Sigmoid colon (tissue), 7 donors: ENCODE data around the gene BRIP1. TPM values are rescaled to one million over a fixed set of nuclear protein-coding genes. Genes with fewer than 3 reads are reported as not detected.

Experiments
- DNase-seq: peaks from one replicate; pipeline ENCODE4 v3.0.0-alpha.2; 2019
- H3K27ac ChIP-seq, 4 donors: fragments of 200-600 bp; sonication (generic); one replicate each; pipeline ENCODE4 v1.5.1; 2016 to 2019; ENCODE audit warnings: mild to moderate bottlenecking in 1 of 4
- H3K27me3 ChIP-seq, 3 donors: fragments of 200-600 bp; sonication (generic); one replicate each; pipeline ENCODE4 v1.5.1; 2019; ENCODE audit warnings: mild to moderate bottlenecking in 1 of 3
- H3K36me3 ChIP-seq, 4 donors: fragments of 200-600 bp; sonication (generic); one replicate each; pipeline ENCODE4 v1.5.1; 2016 to 2019
- H3K4me1 ChIP-seq, 4 donors: fragments of 200-600 bp; sonication (generic); one replicate each; pipeline ENCODE4 v1.5.1; 2017 to 2019
- H3K4me3 ChIP-seq, 4 donors: fragments of 200-600 bp; sonication (generic); one replicate each; pipeline ENCODE4 v1.5.1; 2017 to 2019; ENCODE audit warnings: mild to moderate bottlenecking in 2 of 4, moderate library complexity in 1 of 4
- H3K9me3 ChIP-seq, 4 donors: fragments of 200-600 bp in 3 of 4; sonication (generic) in 3 of 4; one replicate each; pipeline versions ENCODE4 v1.5.1 to v1.6.1; 2013 to 2019
- CTCF ChIP-seq, 4 experiments: fragments of 450-650 bp in 3 of 4; fragments of 200-600 bp in 1 of 4; IDR thresholded peaks; one replicate each; pipeline ENCODE4 v1.5.1; 2016 to 2019; ENCODE audit warnings: antibody characterized with exemption in 4 of 4, mild to moderate bottlenecking in 3 of 4, moderate library complexity in 2 of 4
- EP300 ChIP-seq, 4 donors: sonication (generic); formaldehyde crosslinking; IDR thresholded peaks; one replicate each; pipeline ENCODE4 v1.6.1; 2017; ENCODE audit warnings: antibody characterized with exemption in 4 of 4
- POLR2A ChIP-seq, 2 donors: fragments of 450-650 bp; IDR thresholded peaks; one replicate each; pipeline ENCODE4 v1.6.1; 2016; ENCODE audit warnings: antibody characterized with exemption in 2 of 2, mild to moderate bottlenecking in 2 of 2, moderate library complexity in 2 of 2
- POLR2AphosphoS5 ChIP-seq, 4 donors: sonication (generic); formaldehyde crosslinking; IDR thresholded peaks; one replicate each; pipeline ENCODE4 v1.6.1; 2017; ENCODE audit warnings: antibody characterized with exemption in 4 of 4
- WGBS, 2 donors: extraction: QIAGEN DNeasy Blood & Tissue Kit; methylation state at CpG; one replicate each; pipeline ENCODE4 v1.1.7; 2013; 5-methylcytosine and 5-hydroxymethylcytosine counted together
- intact Hi-C: fragments of 100-400 bp; cut with DNase I; formaldehyde crosslinking; loops from one replicate; pipeline ENCODE4 v1.15.1; 2023
- polyA plus RNA-seq, 3 donors: library from polyadenylated mRNA; stranded (reverse); fragments of 200-250 nt; gene quantifications; one replicate each; pipeline ENCODE4 v1.2.3, GENCODE V29; 2013
- total RNA-seq, 4 donors: library from RNA; depleted of rRNA; stranded (reverse); fragments of >200 nt; gene quantifications; one replicate each; pipeline ENCODE4 v1.1.0, GENCODE V29; 2016
- donor health status: healthy with polysubstance abuse.
- donor health status: Bipolar disorder and iron deficiency.
- donor health status: healthy.

The BRIP1 gene
- total RNA-seq (under 1 TPM in 3 of 4 donors, not detected in 1; 0.27 to 0.55 (median 0.36) TPM), polyA plus RNA-seq (1 to 10 TPM in 1 of 3 donors, under 1 TPM in 2; under 0.01 to 1.5 (median 0.46) TPM)

- Histone ChIP-seq H3K4me3 (peak within 1 kb of the TSS; percentile 57 to 67 (median 65)), H3K4me1 (peaks cover 0 to 12% (median 5%) of the 10 kb centered on the region in 4 donors), H3K27ac (peak within 1 kb of the TSS; percentile 71 to 80 (median 77)), H3K27me3 (no peaks in the 10 kb centered on the region), H3K36me3 (peaks cover 0 to 18% (median 0%) of the 10 kb centered on the region in 4 donors), H3K9me3 (no peaks in the 10 kb centered on the region)
- peak in 2 of 4 donors; percentile 30 to 53 for TF ChIP-seq POLR2AphosphoS5 (IDR thresholded peaks at IDR 0.05)
- TF ChIP-seq CTCF (IDR thresholded peaks at IDR 0.05) = no peak
- peak; percentile 95 for DNase-seq
- intact Hi-C loops = loop anchor here (2.0 to 10.0 kb wide), 2 partner anchors 204 to 448 kb away; no protein-coding TSS in a partner anchor
- 0% methylated on average over 43 of the region's 43 CpGs for WGBS, 2 donors
Observed at GRCh38 chr17:61862975-61863800, at the start of gene BRIP1. Gene BRIP1 (minus strand): TSS chr17:61863528. CDS start chr17:61861539, 1,989 bp downstream.

- DNase-seq = no peak
- Histone ChIP-seq H3K27ac (no peak overlapping the region), H3K4me1 (no peaks in the 10 kb centered on the region), H3K27me3 (no peaks in the 10 kb centered on the region), H3K4me3 (no peak overlapping the region), H3K9me3 (no peaks in the 10 kb centered on the region), H3K36me3 (peaks cover 9 to 78% (median 33%) of the 10 kb centered on the region in 4 donors)
- 92 to 93% methylated on average over 7 of the region's 7 CpGs for WGBS, 2 donors
- TF ChIP-seq EP300 (IDR thresholded peaks at IDR 0.05) (no peak), POLR2AphosphoS5 (IDR thresholded peaks at IDR 0.05) (no peak), POLR2A (IDR thresholded peaks at IDR 0.05) (no peak), CTCF (IDR thresholded peaks at IDR 0.05) (no peak)
- intact Hi-C loops = no loop called here
Observed at GRCh38 chr17:61908292-61909037, 45.1 kb upstream of the BRIP1 start.

GRCh38 chr17:61907361-61907760 lies 44.0 kb upstream of the BRIP1 start:
- H3K27me3 ChIP-seq = no peaks in the 10 kb centered on the region
- TF ChIP-seq CTCF (IDR thresholded peaks at IDR 0.05) (no peak), EP300 (IDR thresholded peaks at IDR 0.05) (no peak), POLR2A (IDR thresholded peaks at IDR 0.05) (no peak), POLR2AphosphoS5 (IDR thresholded peaks at IDR 0.05) (no peak)
- H3K4me3 ChIP-seq = no peak overlapping the region
- DNase-seq = no peak
- no peak overlapping the region for H3K27ac ChIP-seq
- H3K36me3 ChIP-seq = peaks cover 9 to 89% (median 33%) of the 10 kb centered on the region in 4 donors
- H3K4me1 ChIP-seq = no peaks in the 10 kb centered on the region
- 93 to 96% methylated on average over 5 of the region's 5 CpGs for WGBS, 2 donors
- no peaks in the 10 kb centered on the region for H3K9me3 ChIP-seq
- intact Hi-C loops = no loop called here

- H3K4me1 ChIP-seq = no peaks in the 10 kb centered on the region
- DNase-seq = no peak
- intact Hi-C loops = no loop called here
- H3K27ac ChIP-seq = no peak overlapping the region
- peaks cover 0 to 82% (median 17%) of the 10 kb centered on the region in 4 donors for H3K36me3 ChIP-seq
- no peak for TF ChIP-seq EP300 (IDR thresholded peaks at IDR 0.05)
- TF ChIP-seq POLR2AphosphoS5 (IDR thresholded peaks at IDR 0.05) = no peak
- TF ChIP-seq CTCF (IDR thresholded peaks at IDR 0.05) = no peak
- no peak for TF ChIP-seq POLR2A (IDR thresholded peaks at IDR 0.05)
- no peaks in the 10 kb centered on the region for H3K9me3 ChIP-seq
- 64 to 87% methylated on average over 5 of the region's 5 CpGs for WGBS, 2 donors
- no peak overlapping the region for H3K4me3 ChIP-seq
- H3K27me3 ChIP-seq = no peaks in the 10 kb centered on the region
Observed at GRCh38 chr17:61904094-61904710, 40.9 kb upstream of the BRIP1 start.
